Ovary (tissue), 3 donors: ENCODE measurements around the gene DSC2.

Experiments used
- POLR2A ChIP-seq: fragments of 450-650 bp; IDR thresholded peaks from one replicate; pipeline ENCODE4 v1.6.1; 2017; ENCODE audit warnings: antibody characterized with exemption, mild to moderate bottlenecking, moderate library complexity
- TF ChIP-seq, protein P1 (sequence below), 3 donors: fragments of 450-650 bp in 2 of 3; fragments of 200-600 bp in 1 of 3; IDR thresholded peaks; one replicate each; pipeline versions ENCODE4 v1.5.1 to v1.8.0; 2016 to 2022; ENCODE audit warnings: antibody characterized with exemption in 3 of 3, mild to moderate bottlenecking in 1 of 3
- donor health status: DM: no; HTN: no; CAD: no.

DNA sequence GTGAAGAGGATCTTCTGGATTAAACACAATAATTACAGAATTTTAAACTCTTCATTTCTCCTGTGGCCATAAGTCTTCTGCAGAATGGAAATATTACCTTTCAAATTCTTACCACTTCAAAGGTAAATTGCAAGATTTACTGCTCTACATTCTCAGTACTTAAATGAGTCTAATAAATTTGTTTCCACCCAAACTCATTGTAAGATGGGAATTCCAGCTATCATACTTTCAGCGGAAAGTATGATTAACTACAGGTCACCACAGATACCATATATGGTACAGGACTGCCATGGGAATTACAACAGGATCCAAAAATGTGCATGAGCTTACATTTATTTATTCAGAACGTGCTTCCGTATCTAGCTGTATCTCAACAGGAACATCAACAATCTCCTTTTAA, 62.8 kb downstream of the DSC2 start:
- TF ChIP-seq, protein P1, sequence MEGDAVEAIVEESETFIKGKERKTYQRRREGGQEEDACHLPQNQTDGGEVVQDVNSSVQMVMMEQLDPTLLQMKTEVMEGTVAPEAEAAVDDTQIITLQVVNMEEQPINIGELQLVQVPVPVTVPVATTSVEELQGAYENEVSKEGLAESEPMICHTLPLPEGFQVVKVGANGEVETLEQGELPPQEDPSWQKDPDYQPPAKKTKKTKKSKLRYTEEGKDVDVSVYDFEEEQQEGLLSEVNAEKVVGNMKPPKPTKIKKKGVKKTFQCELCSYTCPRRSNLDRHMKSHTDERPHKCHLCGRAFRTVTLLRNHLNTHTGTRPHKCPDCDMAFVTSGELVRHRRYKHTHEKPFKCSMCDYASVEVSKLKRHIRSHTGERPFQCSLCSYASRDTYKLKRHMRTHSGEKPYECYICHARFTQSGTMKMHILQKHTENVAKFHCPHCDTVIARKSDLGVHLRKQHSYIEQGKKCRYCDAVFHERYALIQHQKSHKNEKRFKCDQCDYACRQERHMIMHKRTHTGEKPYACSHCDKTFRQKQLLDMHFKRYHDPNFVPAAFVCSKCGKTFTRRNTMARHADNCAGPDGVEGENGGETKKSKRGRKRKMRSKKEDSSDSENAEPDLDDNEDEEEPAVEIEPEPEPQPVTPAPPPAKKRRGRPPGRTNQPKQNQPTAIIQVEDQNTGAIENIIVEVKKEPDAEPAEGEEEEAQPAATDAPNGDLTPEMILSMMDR (IDR thresholded peaks at IDR 0.05) = no peak
- TF ChIP-seq POLR2A = no peak
